GM10248 (cell line): ENCODE results near the gene UXS1.

Source experiments
- CTCF ChIA-PET: fragments of 300-600 bp; sonication (Branson Sonifier 250); formaldehyde crosslinking; extraction: SDS; loops from one replicate; lab custom pipeline; 2021; ENCODE audit warnings: antibody characterized with exemption; lab: Yijun Ruan, JAX
- POLR2A ChIA-PET: fragments of 350-650 bp; sonication (Branson Sonifier 250); formaldehyde crosslinking; extraction: SDS; loops from one replicate; lab custom pipeline; 2020; ENCODE audit warnings: antibody characterized with exemption; lab: Yijun Ruan, JAX
- DNase-seq: peaks from one replicate; pipeline ENCODE4 v3.0.0; 2012; ENCODE audit errors: extremely low spot score
- CTCF ChIP-seq: IDR thresholded peaks from 2 replicates; pipeline ENCODE4 v1.5.1; 2012; ENCODE audit warnings: mild to moderate bottlenecking, low read depth; ENCODE audit errors: extremely low read depth, missing control alignments, control extremely low read depth

UXS1 gene

GRCh38 chr2:106144621-106145331, 49.3 kb downstream of the UXS1 start:
- CTCF ChIA-PET = interaction anchor here (0.9 to 1.2 kb wide), 2 partner anchors 23 to 39 kb away, joined by 3 read pairs; no protein-coding TSS in a partner anchor
- no peak for TF ChIP-seq CTCF
- POLR2A ChIA-PET = interaction anchor here (1.0 kb wide), 1 partner anchor 38 kb away, joined by 3 read pairs; no protein-coding TSS in a partner anchor

GRCh38 chr2:106143495-106144215, 50.4 kb downstream of the UXS1 start:
- no peak for TF ChIP-seq CTCF
- CTCF ChIA-PET = no interaction called here
- DNase-seq = no peak
- POLR2A ChIA-PET = no interaction called here

More at GRCh38 chr2:106144621-106145331, 49.3 kb downstream of the UXS1 start:
- no peak for DNase-seq

GRCh38 chr2:106142683-106143082, 51.4 kb downstream of the UXS1 start:
- ChIA-PET CTCF (no interaction called here), POLR2A (no interaction called here)
- DNase-seq = no peak
- TF ChIP-seq CTCF = no peak

- ChIA-PET POLR2A (interaction anchor here (0.7 kb wide), 1 partner anchor 29 kb away, joined by 3 read pairs; no protein-coding TSS in a partner anchor), CTCF (interaction anchor here (0.8 to 1.6 kb wide), 7 partner anchors 9 to 42 kb away, joined by 3 to 7 read pairs (median 4); no protein-coding TSS in a partner anchor)
- no peak for TF ChIP-seq CTCF
- no peak for DNase-seq
Observed at GRCh38 chr2:106140913-106141312, 53.2 kb downstream of the UXS1 start.

- DNase-seq = no peak
- TF ChIP-seq CTCF = no peak
- POLR2A ChIA-PET = interaction anchor here (1.1 kb wide), 1 partner anchor 20 kb away, joined by 3 read pairs; no protein-coding TSS in a partner anchor
- CTCF ChIA-PET = interaction anchor here (1.0 to 1.6 kb wide), 6 partner anchors 10 to 43 kb away, joined by 3 to 7 read pairs (median 4); no protein-coding TSS in a partner anchor
Observed at GRCh38 chr2:106140113-106140512, 54.0 kb downstream of the UXS1 start.

- CTCF ChIA-PET = interaction anchor here (0.8 to 1.8 kb wide), 4 partner anchors 8 to 56 kb away, joined by 3 to 7 read pairs (median 4); no protein-coding TSS in a partner anchor
- no peak for TF ChIP-seq CTCF
- POLR2A ChIA-PET = interaction anchor here (1.1 kb wide), 1 partner anchor 21 kb away, joined by 3 read pairs; no protein-coding TSS in a partner anchor
- no peak for DNase-seq
Observed at GRCh38 chr2:106139238-106139935, 54.7 kb downstream of the UXS1 start.
